IPS DF 6.9 (cell line): ENCODE results near the gene YWHAE.
"Not testable (repeated sequence)": the region's sequence is repeated elsewhere in the genome, so short reads cannot be mapped to it uniquely, and the experiment has no call there.

ENCODE experiments used
- DNase-seq: peaks from one replicate; pipeline ENCODE4 v3.0.0-alpha.2; 2013; ENCODE audit warnings: low read depth, low spot score
- H3K27ac ChIP-seq: one replicate; pipeline ENCODE4 v1.5.1; 2013; ENCODE audit warnings: low read length, control low read depth
- H3K27me3 ChIP-seq: 2 replicates; pipeline ENCODE4 v1.6.1; 2013; ENCODE audit warnings: mild to moderate bottlenecking, low read length; ENCODE audit not compliant: control insufficient read depth, insufficient read depth
- H3K36me3 ChIP-seq: 2 replicates; pipeline ENCODE4 v1.6.1; 2013; ENCODE audit warnings: low read length; ENCODE audit not compliant: control insufficient read depth, insufficient read depth
- H3K4me1 ChIP-seq: 2 replicates; pipeline ENCODE4 v1.6.1; 2013; ENCODE audit warnings: low read length; ENCODE audit not compliant: control insufficient read depth, insufficient read depth
- H3K4me3 ChIP-seq: 2 replicates; pipeline ENCODE4 v1.5.1; 2013; ENCODE audit warnings: mild to moderate bottlenecking, low read length
- H3K9me3 ChIP-seq: 2 replicates; pipeline ENCODE4 v1.6.1; 2013; ENCODE audit warnings: low read length, inconsistent platforms; ENCODE audit not compliant: control insufficient read depth, insufficient read depth
- WGBS: extraction: QIAGEN DNeasy Blood & Tissue Kit; methylation state at CpG from one replicate; pipeline ENCODE4 v1.1.7; 2013; ENCODE audit warnings: mixed read lengths, missing lambda C conversion rate; ENCODE audit not compliant: insufficient read length, insufficient coverage; 5-methylcytosine and 5-hydroxymethylcytosine counted together

The YWHAE gene

DNA sequence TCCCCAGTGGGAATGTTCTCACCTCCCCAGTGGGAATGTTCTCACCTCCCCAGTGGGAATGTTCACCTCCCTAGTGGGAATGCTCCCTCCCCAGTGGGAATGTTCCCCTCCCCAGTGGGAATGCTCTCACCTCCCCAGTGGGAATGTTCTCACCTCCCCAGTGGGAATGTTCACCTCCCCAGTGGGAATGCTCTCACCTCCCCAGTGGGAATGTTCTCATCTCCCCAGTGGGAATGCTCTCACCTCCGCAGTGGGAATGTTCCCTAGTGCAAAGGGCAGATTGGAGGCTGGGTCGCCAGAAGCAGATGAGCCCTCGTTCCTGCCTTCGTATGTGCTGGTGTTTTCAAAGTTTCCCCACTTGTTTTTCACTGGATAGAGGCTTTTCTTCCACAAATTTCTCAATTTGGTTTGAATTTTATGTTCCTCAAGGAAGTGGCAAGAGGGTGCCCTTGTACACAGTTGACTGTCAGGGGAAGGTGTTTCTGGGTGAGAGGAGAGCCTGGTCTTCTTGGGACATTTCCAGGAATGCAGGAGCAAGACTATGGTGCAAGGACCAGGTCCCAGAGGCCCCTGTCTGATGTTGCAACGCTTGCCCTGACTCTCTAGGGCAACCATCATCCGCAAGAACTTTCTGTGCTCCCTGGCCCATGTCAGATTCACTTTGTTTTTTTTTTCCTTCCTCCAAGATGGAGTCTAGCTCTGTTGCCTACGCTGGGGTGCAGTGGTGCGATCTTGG lies 86.6 kb downstream of the YWHAE start:
- Histone ChIP-seq H3K36me3 (no peaks in the 10 kb centered on the region), H3K4me1 (no peaks in the 10 kb centered on the region), H3K4me3 (no peak overlapping the region), H3K9me3 (no peaks in the 10 kb centered on the region), H3K27me3 (no peaks in the 10 kb centered on the region), H3K27ac (no peak overlapping the region)
- no CpG with 5 or more reads among the region's 8 CpGs for WGBS
- DNase-seq, result no peak

DNA sequence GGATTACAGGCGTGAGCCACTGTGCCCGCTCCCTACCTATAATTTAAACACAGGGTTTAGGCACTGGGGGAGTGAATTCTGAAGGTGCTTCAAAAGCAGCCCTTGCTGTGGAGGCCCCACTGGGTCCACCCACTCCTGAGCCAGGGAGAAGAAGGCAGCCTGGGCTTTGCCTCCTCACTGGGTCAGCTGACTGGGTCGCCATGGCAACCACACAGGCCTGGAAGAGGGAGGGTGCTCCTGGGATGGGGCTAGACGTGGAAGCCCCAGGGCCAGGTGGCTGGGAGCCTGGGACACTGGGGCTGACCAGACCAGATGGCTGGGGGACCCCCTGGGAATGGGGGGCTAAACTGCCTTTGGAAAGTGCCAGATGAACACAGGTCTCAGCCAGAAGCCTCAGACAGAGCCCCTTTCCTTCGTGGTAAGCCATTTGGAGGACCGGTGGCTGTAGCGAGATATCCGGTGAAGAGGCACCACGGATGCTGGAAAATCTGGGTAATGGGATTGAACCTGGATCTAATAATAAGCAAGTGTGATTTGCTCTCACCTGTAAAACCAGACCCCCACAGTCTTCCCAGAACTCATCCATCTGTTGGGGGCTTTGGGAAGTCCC lies 87.7 kb downstream of the YWHAE start:
- Histone ChIP-seq H3K4me1 (no peaks in the 10 kb centered on the region), H3K9me3 (no peaks in the 10 kb centered on the region), H3K27me3 (no peaks in the 10 kb centered on the region), H3K4me3 (no peak overlapping the region), H3K36me3 (no peaks in the 10 kb centered on the region), H3K27ac (no peak overlapping the region)
- DNase-seq, result no peak
- WGBS, result no CpG with 5 or more reads among the region's 9 CpGs

DNA sequence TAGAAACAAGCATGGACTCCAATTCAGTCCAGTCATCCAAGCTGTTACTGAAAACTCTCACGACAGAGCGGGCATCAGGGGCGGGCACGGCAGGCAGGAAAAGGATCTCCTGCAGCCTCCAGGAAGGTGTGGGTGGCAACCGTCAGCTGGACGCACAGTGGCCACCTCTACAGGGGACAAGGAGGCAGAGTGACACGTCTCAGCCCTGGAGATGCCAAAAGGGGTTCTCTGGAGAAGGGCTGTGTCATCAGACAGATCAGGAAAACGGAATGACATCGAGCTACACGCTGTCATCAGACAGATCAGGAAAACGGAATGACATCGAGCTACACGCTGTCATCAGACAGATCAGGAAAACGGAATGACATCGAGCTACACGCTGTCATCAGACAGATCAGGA lies 92.2 kb downstream of the YWHAE start:
- not testable (repeated sequence) for H3K27me3 ChIP-seq, H3K27ac ChIP-seq, H3K4me3 ChIP-seq, H3K9me3 ChIP-seq, H3K4me1 ChIP-seq, DNase-seq, H3K36me3 ChIP-seq
- no CpG with 5 or more reads among the region's 16 CpGs for WGBS

DNA sequence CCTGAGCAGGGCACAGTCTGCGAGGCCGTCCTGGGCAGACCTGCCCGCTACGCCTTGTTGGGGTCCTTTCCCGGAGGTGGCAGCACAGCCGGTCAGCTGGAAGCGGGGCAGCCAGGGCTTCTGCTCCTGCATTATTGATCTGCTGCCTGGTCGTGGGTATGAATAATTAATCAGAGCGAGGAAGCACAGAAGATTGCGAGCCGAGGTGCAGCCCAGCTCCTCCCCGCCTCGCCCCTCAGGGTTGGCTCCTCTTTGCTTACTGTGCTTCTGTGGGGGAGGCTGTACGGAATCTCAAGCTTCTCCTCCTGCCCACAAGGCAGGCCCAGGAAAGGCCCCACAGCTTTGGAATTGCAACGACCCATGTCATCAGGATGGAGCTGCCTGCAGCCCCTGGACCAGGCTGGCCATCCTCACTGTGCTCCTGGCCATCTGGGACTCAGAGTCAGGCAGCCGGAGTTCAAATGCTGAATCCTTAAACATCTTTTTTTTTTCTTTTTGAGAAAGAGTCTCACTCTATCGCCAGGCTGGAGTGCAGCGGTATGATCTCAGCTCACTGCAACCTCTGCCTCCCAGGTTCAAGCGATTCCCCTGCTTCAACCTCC lies 95.0 kb downstream of the YWHAE start:
- H3K36me3 ChIP-seq, result no peaks in the 10 kb centered on the region
- no CpG with 5 or more reads among the region's 19 CpGs for WGBS
- no peak overlapping the region for H3K4me3 ChIP-seq
- no peak for DNase-seq
- H3K9me3 ChIP-seq, result no peaks in the 10 kb centered on the region
- H3K27ac ChIP-seq, result no peak overlapping the region
- H3K27me3 ChIP-seq, result no peaks in the 10 kb centered on the region
- H3K4me1 ChIP-seq, result no peaks in the 10 kb centered on the region

DNA sequence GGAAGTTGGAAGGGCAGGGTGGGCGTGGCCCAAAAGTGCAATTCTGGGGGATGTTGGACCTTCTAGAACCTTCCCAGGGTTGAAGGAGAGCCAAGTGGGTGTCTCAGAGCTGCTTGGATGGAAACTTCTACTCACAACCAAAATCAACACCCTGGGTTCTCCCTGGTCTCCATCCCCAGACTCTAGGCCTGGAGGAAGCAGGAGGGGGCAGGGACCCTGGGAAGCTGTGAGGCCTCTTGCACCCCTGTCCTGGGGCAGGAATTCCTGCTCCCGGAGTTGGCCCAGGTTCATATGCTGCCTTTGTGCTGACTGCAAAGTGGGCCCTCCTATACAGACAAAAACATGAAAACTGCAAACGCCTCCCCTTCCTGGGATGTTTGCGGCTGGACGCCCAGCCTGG lies 95.5 kb downstream of the YWHAE start:
- H3K4me1 ChIP-seq, result no peaks in the 10 kb centered on the region
- no peaks in the 10 kb centered on the region for H3K9me3 ChIP-seq
- H3K27me3 ChIP-seq, result no peaks in the 10 kb centered on the region
- H3K4me3 ChIP-seq, result no peak overlapping the region
- WGBS, result no CpG with 5 or more reads among the region's 5 CpGs
- no peak overlapping the region for H3K27ac ChIP-seq
- no peaks in the 10 kb centered on the region for H3K36me3 ChIP-seq
- DNase-seq, result no peak

DNA sequence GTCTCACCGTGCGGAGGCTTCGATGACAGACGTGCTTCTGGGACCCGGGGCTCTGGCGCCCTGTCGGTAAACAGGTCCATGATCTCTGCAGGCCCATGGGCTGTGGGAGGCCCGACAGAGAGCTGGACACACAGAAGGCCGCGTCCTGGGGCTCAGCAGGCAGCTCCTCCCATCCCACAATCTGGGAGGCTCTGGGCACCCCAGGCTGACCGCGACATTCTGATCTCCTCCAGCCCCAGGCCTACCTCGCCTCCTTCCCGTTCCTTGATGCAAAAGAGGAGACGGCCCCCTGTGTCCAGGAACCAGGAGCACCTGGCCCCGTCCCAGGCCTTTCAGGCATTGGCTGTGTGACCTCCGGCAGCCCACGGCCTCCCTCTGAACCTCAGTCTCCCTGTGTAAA lies 97.3 kb downstream of the YWHAE start:
- H3K4me3 ChIP-seq, result no peak overlapping the region
- no peaks in the 10 kb centered on the region for H3K27me3 ChIP-seq
- no peak for DNase-seq
- H3K9me3 ChIP-seq, result no peaks in the 10 kb centered on the region
- no peaks in the 10 kb centered on the region for H3K36me3 ChIP-seq
- WGBS, result no CpG with 5 or more reads among the region's 18 CpGs
- no peak overlapping the region for H3K27ac ChIP-seq
- 0 out of 2 replicates have a peak, but pooled peaks cover 1% of the 10 kb centered on the region for H3K4me1 ChIP-seq

DNA sequence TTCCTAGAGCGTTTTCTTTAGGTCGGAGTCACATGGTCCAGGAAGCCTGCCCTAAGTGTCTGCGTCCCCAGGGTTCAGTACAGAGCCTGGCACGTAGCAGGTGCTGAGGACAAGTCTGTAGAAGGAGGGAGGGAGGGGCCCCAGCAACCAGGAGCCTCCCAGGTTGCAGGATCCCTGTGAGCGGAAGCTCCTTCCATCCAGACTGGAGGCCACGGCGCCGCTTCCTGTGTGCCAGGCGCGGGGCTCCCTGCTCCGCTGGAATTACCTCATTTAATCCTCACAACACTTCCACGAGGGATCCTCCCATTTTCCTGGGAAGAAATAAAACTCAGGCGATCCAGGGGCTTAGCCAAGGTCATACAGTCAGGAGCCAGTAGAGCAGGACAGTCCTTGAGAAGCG lies 98.5 kb downstream of the YWHAE start:
- Histone ChIP-seq H3K27me3 (no peaks in the 10 kb centered on the region), H3K27ac (no peak overlapping the region), H3K36me3 (no peaks in the 10 kb centered on the region), H3K9me3 (no peaks in the 10 kb centered on the region), H3K4me3 (no peak overlapping the region), H3K4me1 (0 out of 2 replicates have a peak, but pooled peaks cover 1% of the 10 kb centered on the region)
- no CpG with 5 or more reads among the region's 14 CpGs for WGBS
- DNase-seq, result no peak

DNA sequence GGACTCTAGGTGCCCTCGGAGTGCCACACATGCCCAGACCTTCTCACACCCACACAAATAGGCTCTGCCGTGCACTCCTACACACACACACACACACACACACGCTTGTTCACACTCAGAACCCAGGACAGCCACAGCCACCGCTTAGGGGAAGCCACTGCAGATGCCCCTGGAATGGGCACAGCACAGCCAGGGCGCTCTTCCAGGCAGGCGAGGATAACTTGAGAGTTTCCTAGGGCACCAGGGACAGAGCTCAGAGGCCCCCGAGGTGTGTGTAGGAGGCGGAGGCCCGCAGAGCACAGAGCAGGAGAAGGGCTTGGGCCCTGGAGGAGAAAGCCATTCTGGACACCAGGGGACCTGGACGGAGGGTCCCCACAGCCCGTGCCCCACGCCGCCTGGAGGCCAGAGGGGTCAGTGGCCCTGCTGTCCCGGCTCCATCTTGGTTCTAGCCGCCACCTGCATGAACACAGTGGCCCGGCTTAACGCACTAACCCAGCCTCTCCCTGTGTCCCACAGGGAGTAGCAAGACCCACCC lies 99.6 kb downstream of the YWHAE start:
- no peaks in the 10 kb centered on the region for H3K27me3 ChIP-seq
- H3K9me3 ChIP-seq, result no peaks in the 10 kb centered on the region
- no peak overlapping the region for H3K27ac ChIP-seq
- DNase-seq, result no peak
- H3K4me3 ChIP-seq, result no peak overlapping the region
- no peaks in the 10 kb centered on the region for H3K36me3 ChIP-seq
- no CpG with 5 or more reads among the region's 17 CpGs for WGBS
- 0 out of 2 replicates have a peak, but pooled peaks cover 1% of the 10 kb centered on the region for H3K4me1 ChIP-seq

DNA sequence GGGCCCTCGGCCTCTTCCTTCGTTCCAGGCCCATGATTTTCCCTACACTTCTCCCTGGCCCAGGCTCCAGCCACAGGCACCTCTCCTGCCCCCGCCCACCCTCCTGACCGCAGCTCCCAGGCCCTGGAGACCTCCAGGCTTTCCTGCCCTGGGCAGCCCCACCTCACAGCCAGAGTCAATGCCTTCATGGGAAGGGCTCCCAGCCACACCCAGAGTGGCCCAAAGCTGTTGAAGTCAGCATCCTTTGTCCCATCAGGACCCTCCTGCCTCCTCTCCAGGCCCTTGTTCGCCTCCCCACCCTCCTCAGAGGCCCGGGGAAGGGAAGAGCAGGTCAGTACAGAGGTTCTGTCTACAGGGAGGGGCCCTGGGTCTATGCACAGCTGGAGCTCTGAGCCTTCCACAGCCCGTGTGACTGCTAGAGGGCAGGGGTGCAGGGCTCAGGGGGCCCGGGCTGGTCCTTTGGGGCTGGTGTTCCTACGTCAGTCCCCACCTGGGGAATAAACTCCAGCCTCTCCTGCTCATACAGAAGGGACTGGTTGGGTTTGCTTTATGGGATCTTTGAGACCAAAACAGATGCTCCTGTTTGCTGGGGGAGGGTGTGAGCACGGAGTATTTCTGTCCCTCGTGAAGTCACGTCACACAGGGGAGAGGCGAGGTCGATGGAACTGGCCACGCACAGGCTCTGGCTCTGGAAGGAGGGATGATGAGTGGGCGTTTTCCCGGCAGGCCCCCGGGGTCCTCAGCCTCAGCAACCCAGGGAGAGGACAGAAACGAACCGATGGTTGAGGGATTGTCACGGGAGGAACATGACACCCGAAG lies 100.3 kb downstream of the YWHAE start:
- no peaks in the 10 kb centered on the region for H3K36me3 ChIP-seq
- H3K9me3 ChIP-seq, result no peaks in the 10 kb centered on the region
- H3K27ac ChIP-seq, result no peak overlapping the region
- H3K4me1 ChIP-seq, result 0 out of 2 replicates have a peak, but pooled peaks cover 1% of the 10 kb centered on the region
- no peaks in the 10 kb centered on the region for H3K27me3 ChIP-seq
- WGBS, result no CpG with 5 or more reads among the region's 22 CpGs
- no peak for DNase-seq
- no peak overlapping the region for H3K4me3 ChIP-seq

DNA sequence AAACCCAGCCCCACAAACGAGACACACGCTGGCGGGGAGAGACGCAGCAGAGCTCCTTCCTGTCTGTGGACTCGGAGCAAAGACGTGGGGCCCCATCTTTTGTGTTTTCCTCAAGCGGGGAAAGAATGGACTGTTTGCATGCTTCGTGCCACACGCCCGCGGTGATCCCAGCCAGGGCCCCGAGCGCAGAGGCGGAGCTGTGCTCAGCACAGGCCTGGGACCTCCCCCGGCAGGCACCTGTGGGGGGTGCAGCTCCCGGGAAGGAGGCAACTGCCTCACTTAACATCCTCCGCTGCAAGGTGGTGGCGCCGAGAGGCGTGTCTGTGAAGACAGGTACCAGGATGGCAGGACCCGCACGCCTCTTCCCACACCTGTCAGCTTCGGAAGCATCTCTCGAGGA lies 101.4 kb downstream of the YWHAE start:
- Histone ChIP-seq H3K9me3 (no peaks in the 10 kb centered on the region), H3K4me3 (no peak overlapping the region), H3K4me1 (0 out of 2 replicates have a peak, but pooled peaks cover 1% of the 10 kb centered on the region), H3K27ac (no peak overlapping the region), H3K36me3 (no peaks in the 10 kb centered on the region), H3K27me3 (no peaks in the 10 kb centered on the region)
- no CpG with 5 or more reads among the region's 24 CpGs for WGBS
- DNase-seq, result no peak
